ENCODE measurements around the gene RPL4. TPM values are rescaled to one million over a fixed set of nuclear protein-coding genes. Genes with fewer than 3 reads are reported as not detected.

The RPL4 gene
- total and polyA plus RNA-seq, 9 of the 15 experiments (the other 6 are each of a cell fraction or from before 2014, with no cell fraction given), result 2,055 to 7,760 (median 5,069) TPM

- TF ChIP-seq REST (IDR thresholded peaks at IDR 0.05; ENCODE audit: borderline replicate concordance) (no peak), REST (CRISPR knock-in tag; IDR thresholded peaks at IDR 0.05; ENCODE audit: low read depth) (0 out of 2 replicates have a peak, but pooled peaks have one; percentile 30), HNRNPK (IDR thresholded peaks at IDR 0.05; ENCODE audit: low read depth, low read length, poor library complexity, severe bottlenecking) (no peak), NCOR1 (IDR thresholded peaks at IDR 0.05) (peak; percentile 59), KLF16 (IDR thresholded peaks at IDR 0.05) (no peak), SMARCA4 (IDR thresholded peaks at IDR 0.05) (no peak), PPARD (CRISPR knock-in tag; IDR thresholded peaks at IDR 0.05) (no peak), IRF1 (CRISPR knock-in tag; IDR thresholded peaks at IDR 0.05; ENCODE audit: borderline replicate concordance) (no peak), ZNF609 (CRISPR knock-in tag; IDR thresholded peaks at IDR 0.05; ENCODE audit: borderline replicate concordance) (no peak), ZNF639 (CRISPR knock-in tag; conservative IDR thresholded peaks at IDR 0.05 in 1 of 2, IDR thresholded peaks at IDR 0.05 in 1 of 2) (peak in 1 of 2 experiments; percentile 65; a peak in 1 of 4 replicates), DACH1 (IDR thresholded peaks at IDR 0.05; ENCODE audit: partially characterized antibody) (no peak)
Observed at GRCh38 chr15:66504563-66505429, at the start of gene RPL4, which contains the start of gene ZWILCH (continued).
